Loucy (cell line): ENCODE data around the gene LRP10.

Source experiments
- H2AFZ ChIP-seq: fragments of 200-600 bp; sonication (generic); 2 replicates; pipeline ENCODE4 v1.6.0; 2016; ENCODE audit warnings: antibody characterized with exemption, mild to moderate bottlenecking, low read length, moderate library complexity
- H3F3A ChIP-seq: fragments of 200-600 bp; 2 replicates; pipeline ENCODE4 v1.6.0; 2016; ENCODE audit warnings: antibody characterized with exemption, low read depth, mild to moderate bottlenecking
- H3K27me3 ChIP-seq: fragments of 200-600 bp; sonication (generic); 2 replicates; pipeline ENCODE4 v1.6.1; 2014; ENCODE audit warnings: low read length, mild to moderate bottlenecking; ENCODE audit not compliant: insufficient read depth, poor library complexity, severe bottlenecking
- H3K36me3 ChIP-seq: fragments of 200-600 bp; sonication (generic); 2 replicates; pipeline ENCODE4 v1.6.1; 2016; ENCODE audit warnings: low read length; ENCODE audit not compliant: insufficient read depth
- H3K4me1 ChIP-seq: fragments of 200-600 bp; sonication (generic); 2 replicates; pipeline ENCODE4 v1.5.1; 2014; ENCODE audit warnings: low read length, mild to moderate bottlenecking; ENCODE audit not compliant: insufficient read depth, poor library complexity, severe bottlenecking
- H3K4me2 ChIP-seq: fragments of 200-600 bp; sonication (generic); 2 replicates; pipeline ENCODE4 v1.6.0; 2014; ENCODE audit warnings: antibody characterized with exemption, low read length, low read depth, mild to moderate bottlenecking; ENCODE audit not compliant: poor library complexity, severe bottlenecking
- H3K4me3 ChIP-seq: fragments of 200-600 bp; sonication (generic); 2 replicates; pipeline ENCODE4 v1.5.1; 2014; ENCODE audit warnings: low read length, mild to moderate bottlenecking, mixed read lengths; ENCODE audit not compliant: poor library complexity, severe bottlenecking
- H3K79me2 ChIP-seq: fragments of 200-600 bp; sonication (generic); 2 replicates; pipeline ENCODE4 v1.6.1; 2014; ENCODE audit warnings: low read length; ENCODE audit not compliant: insufficient read depth
- H3K9ac ChIP-seq: fragments of 200-600 bp; sonication (generic); 2 replicates; pipeline ENCODE4 v1.6.0; 2014; ENCODE audit warnings: mild to moderate bottlenecking, low read depth, low read length, moderate library complexity; ENCODE audit not compliant: poor library complexity, severe bottlenecking
- H3K9me2 ChIP-seq: fragments of 200-600 bp; sonication (generic); replicated peaks from 2 replicates; pipeline ENCODE4 v1.6.1; 2016; ENCODE audit warnings: low read depth, low read length, mixed read lengths
- H3K9me3 ChIP-seq: fragments of 200-600 bp; sonication (generic); 2 replicates; pipeline ENCODE4 v1.6.1; 2014; ENCODE audit warnings: mild to moderate bottlenecking, antibody characterized with exemption, low read length, low read depth; ENCODE audit not compliant: insufficient read depth
- H4K20me1 ChIP-seq: fragments of 200-600 bp; sonication (generic); 2 replicates; pipeline ENCODE4 v1.6.0; 2014; ENCODE audit warnings: antibody characterized with exemption, low read length, mild to moderate bottlenecking; ENCODE audit not compliant: insufficient read depth, poor library complexity, severe bottlenecking
- CTCF ChIP-seq: fragments of 200-600 bp; sonication (generic); conservative IDR thresholded peaks from 2 replicates; pipeline ENCODE4 v1.5.1; 2014; ENCODE audit warnings: mild to moderate bottlenecking, antibody characterized with exemption, low read length
- EZH2phosphoT487 ChIP-seq: fragments of 200-600 bp; IDR thresholded peaks from 2 replicates; pipeline ENCODE4 v1.6.1; 2018; ENCODE audit warnings: antibody characterized with exemption, mild to moderate bottlenecking, moderate library complexity, borderline replicate concordance

LRP10 gene

GRCh38 chr14:22871224-22872032 is at the start of gene LRP10:
Gene LRP10, plus strand, starts transcription at chr14:22871740. Its CDS starts 564 bp downstream, at chr14:22872304.
- peak within 1 kb of the TSS; percentile 83 for H2AFZ ChIP-seq
- H3K79me2 ChIP-seq: peaks cover 3% of the 10 kb centered on the region; the same call in 1 of the 2 replicates
- H3K27me3 ChIP-seq: no peaks in the 10 kb centered on the region
- H3K4me2 ChIP-seq: peak within 1 kb of the TSS; percentile 69
- TF ChIP-seq CTCF (no peak), EZH2phosphoT487 (no peak)
- peaks cover 8% of the 10 kb centered on the region; the same call in 1 of the 2 replicates for H3K36me3 ChIP-seq
- no peaks in the 10 kb centered on the region for H3K9me2 ChIP-seq
- no peaks in the 10 kb centered on the region for H4K20me1 ChIP-seq
- peak within 1 kb of the TSS; percentile 83 for H3K4me3 ChIP-seq
- peaks cover 14% of the 10 kb centered on the region for H3K4me1 ChIP-seq
- H3K9ac ChIP-seq: peak within 1 kb of the TSS; percentile 81
- peaks cover 4% of the 10 kb centered on the region; the same call in 1 of the 2 replicates for H3F3A ChIP-seq
- no peaks in the 10 kb centered on the region for H3K9me3 ChIP-seq

- Histone ChIP-seq H2AFZ (peak overlapping the region; percentile 56; the same call in 1 of the 2 replicates), H3K79me2 (no peaks in the 10 kb centered on the region), H3K27me3 (no peaks in the 10 kb centered on the region), H3F3A (no peaks in the 10 kb centered on the region), H3K4me1 (peaks cover 18% of the 10 kb centered on the region), H3K9me3 (no peaks in the 10 kb centered on the region), H3K4me2 (peak overlapping the region; percentile 55), H4K20me1 (no peaks in the 10 kb centered on the region), H3K36me3 (no peaks in the 10 kb centered on the region), H3K4me3 (no peak overlapping the region), H3K9ac (no peak overlapping the region), H3K9me2 (no peaks in the 10 kb centered on the region)
- TF ChIP-seq CTCF (no peak), EZH2phosphoT487 (no peak)
These were observed 49.4 kb upstream of the LRP10 start for GRCh38 chr14:22822016-22822570.

- no peaks in the 10 kb centered on the region for H3F3A ChIP-seq
- H3K4me2 ChIP-seq: peak overlapping the region; percentile 55
- no peaks in the 10 kb centered on the region for H3K9me2 ChIP-seq
- H3K36me3 ChIP-seq: no peaks in the 10 kb centered on the region
- TF ChIP-seq CTCF (peak; percentile 87), EZH2phosphoT487 (no peak)
- H3K27me3 ChIP-seq: no peaks in the 10 kb centered on the region
- peaks cover 18% of the 10 kb centered on the region for H3K4me1 ChIP-seq
- H2AFZ ChIP-seq: peak overlapping the region; percentile 56; the same call in 1 of the 2 replicates
- no peaks in the 10 kb centered on the region for H4K20me1 ChIP-seq
- H3K79me2 ChIP-seq: no peaks in the 10 kb centered on the region
- H3K9me3 ChIP-seq: no peaks in the 10 kb centered on the region
- peak overlapping the region; percentile 29 for H3K4me3 ChIP-seq
- no peak overlapping the region for H3K9ac ChIP-seq
These were observed 48.9 kb upstream of the LRP10 start for GRCh38 chr14:22822571-22823098.
